Activated effector memory CD4-positive, alpha-beta T cell treated with anti-CD3 and anti-CD28 coated beads, Interleukin-2, amount 50 U/mL, for 16 hours (primary cell): ENCODE measurements around the gene RNU6-9.
"Not testable (repeated sequence)": the region's sequence is repeated elsewhere in the genome, so short reads cannot be mapped to it uniquely, and the experiment has no call there.

Experiments
- DNase-seq: peaks from one replicate; pipeline ENCODE4 v3.0.0-alpha.2; 2020

Gene RNU6-9

GRCh38 chr19:892894-893689, at the start of gene RNU6-9, which contains the start of gene MED16:
RNU6-9 (plus strand) TSS chr19:893484.
MED16 (minus strand) TSS chr19:893187; CDS start chr19:891131, 2,056 bp downstream.
- peak; percentile 95 for DNase-seq

DNA sequence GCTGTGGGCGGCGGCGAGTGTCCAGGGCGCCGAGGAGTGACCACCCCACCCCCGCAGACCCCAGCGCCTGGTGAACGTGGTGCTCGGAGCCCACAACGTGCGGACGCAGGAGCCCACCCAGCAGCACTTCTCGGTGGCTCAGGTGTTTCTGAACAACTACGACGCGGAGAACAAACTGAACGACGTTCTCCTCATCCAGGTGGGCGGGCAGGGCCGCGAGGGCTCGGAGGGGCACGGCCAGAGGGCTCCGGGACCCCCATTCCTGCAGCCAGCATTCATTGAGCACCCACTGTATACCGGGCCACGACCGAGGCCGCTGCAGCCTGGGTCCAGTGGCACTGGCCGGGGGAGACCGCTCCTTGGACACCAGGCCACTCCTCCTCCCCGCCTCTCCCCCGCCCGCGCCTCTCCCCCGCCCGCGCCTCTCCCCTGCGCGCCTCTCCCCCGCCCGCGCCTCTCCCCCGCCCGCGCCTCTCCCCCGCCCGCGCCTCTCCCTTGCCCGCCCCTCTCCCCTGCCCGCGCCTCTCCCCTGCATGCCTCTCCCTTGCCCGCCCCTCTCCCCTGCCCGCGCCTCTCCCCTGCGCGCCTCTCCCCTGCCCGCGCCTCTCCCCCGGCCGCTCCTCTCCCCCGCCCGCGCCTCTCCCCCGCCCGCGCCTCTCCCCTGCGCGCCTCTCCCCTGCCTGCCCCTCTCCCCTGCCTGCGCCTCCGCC, 49.3 kb upstream of the RNU6-9 start:
- DNase-seq = no peak

GRCh38 chr19:844546-844971, 48.7 kb upstream of the RNU6-9 start:
- DNase-seq = no peak

DNA sequence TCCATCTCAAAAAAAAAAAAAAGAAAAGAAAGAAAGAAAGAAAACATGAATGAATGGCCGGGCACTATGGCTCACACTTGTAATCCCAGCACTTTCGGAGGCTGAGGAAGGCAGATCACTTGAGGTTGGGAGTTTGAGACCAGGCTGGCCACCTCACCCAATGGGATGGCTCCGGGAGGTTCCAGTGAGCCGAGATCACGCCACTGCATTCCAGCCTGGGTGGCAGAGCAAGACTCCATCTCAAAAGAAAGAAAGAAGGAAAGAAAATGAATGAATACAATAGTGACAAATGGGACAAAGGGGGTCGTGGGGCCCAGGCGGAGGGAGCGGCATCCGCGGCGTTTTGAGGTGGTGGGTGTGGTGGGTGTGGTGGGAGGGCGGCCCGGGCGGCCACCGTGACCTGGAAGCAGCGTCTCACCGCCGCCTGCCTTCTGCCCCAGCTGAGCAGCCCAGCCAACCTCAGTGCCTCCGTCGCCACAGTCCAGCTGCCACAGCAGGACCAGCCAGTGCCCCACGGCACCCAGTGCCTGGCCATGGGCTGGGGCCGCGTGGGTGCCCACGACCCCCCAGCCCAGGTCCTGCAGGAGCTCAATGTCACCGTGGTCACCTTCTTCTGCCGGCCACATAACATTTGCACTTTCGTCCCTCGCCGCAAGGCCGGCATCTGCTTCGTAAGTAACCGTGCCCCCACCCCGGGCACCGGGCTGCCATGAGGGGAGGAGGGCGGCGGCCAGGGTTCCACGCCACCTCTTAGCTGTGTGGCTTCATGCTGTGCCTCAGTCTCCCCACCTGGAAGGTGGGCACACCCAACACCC, 47.4 kb upstream of the RNU6-9 start:
- DNase-seq = no peak

GRCh38 chr19:848386-848921, 44.8 kb upstream of the RNU6-9 start:
- no peak for DNase-seq

DNA sequence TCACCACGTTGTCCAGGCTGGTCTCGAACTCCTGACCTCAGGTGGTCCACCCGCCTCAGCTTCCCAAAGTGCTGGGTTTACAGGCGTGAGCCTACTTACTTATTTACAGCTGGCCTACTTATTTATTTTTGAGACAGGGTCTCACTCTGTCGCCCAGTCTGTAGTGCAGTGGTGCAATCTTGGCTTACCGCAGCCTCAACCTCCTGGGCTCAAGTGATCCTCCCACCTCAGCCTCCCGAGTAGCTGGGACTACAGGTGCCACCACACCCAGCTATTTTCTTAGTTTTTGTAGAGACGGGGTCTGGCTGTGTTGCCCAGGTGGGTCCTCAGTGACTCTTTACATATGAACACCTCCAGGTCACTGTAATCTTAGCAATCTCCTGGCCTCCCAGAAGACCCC, 44.1 kb upstream of the RNU6-9 start:
- not testable (repeated sequence) for DNase-seq

DNA sequence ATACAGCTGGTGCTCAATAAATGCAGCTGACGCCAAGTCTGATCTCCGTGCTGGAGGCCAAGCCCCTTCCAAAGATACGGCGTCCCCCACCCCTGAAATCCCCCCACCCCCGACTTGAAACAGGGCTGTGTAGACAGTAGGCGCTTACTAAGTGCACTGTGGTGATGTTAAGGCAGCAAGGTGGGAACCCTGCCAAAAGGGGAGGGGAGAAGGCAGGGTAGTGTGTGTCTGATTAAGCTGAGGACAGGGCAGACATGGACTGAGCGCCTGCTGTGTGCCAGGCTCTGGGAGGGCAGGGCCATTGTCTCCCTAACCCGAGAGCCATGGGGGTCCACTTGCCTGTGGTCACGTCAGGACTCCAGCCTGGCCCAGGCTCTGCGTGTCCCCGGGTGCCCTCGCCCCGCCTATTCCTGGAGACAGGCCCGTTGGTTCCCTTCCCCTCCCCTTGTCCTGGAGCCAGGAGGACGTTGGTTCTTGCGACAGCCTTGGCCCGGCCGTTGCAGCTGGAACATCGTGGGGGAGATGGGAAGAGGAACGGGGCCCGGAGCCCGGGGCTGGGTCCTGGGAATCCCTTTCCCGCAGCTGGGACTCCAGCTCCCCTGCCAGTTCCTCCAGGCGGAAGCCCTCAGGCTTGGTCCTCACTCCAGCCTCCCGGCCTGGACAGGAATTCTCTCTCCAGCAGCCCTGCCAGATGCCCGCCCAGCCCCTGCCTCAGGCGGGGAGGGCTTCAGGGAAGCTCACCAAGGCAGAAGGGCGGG, 42.9 kb upstream of the RNU6-9 start:
- no peak for DNase-seq

GRCh38 chr19:850979-851335, 42.3 kb upstream of the RNU6-9 start:
- DNase-seq = no peak

- no peak for DNase-seq
Measured at GRCh38 chr19:852136-853013, 40.9 kb upstream of the RNU6-9 start, which contains the start of gene ELANE. ELANE (plus strand) TSS chr19:852303; CDS start chr19:852329, 26 bp downstream.

GRCh38 chr19:853014-853585, 40.2 kb upstream of the RNU6-9 start:
- DNase-seq = no peak

DNA sequence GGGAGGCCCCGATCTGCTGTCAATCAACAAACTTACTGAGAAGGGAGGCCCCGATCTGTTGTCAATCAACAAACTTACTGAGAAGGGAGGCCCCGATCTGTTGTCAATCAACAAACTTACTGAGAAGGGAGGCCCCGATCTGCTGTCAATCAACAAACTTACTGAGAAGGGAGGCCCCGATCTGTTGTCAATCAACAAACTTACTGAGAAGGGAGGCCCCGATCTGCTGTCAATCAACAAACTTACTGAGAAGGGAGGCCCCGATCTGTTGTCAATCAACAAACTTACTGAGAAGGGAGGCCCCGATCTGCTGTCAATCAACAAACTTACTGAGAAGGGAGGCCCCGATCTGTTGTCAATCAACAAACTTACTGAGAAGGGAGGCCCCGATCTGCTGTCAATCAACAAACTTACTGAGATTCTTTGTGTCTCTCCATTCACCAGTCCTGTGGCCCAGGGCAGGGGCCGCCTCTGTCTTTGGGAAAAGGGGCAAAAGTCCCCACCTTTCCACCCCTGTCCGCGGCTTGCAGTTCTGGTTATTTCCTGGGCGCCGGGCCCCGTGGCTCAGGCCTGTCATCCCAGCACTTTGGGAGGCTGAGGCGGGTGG, 39.6 kb upstream of the RNU6-9 start:
- not testable (repeated sequence) for DNase-seq

- no peak for DNase-seq
Measured at GRCh38 chr19:854549-854948, 38.7 kb upstream of the RNU6-9 start.

DNA sequence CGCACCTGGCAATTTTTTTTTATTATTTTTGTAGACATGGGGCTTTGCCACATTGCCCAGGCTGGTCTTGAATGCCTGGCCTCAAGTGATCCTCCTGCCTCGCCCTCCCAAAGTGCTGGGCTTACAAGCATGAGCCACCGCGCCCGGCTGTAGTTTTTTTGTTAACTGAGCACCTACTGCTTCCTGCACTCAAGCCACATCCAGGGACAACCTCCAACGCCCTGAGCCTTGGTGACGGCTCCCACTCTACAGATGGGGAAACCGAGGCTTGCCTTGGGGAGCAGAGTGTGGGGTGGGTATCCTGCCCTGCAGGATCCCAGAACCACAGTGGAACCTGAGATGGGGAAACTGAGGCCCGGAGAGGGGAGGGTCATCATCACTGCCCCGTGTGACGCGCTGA, 38.1 kb upstream of the RNU6-9 start:
- no peak for DNase-seq

DNA sequence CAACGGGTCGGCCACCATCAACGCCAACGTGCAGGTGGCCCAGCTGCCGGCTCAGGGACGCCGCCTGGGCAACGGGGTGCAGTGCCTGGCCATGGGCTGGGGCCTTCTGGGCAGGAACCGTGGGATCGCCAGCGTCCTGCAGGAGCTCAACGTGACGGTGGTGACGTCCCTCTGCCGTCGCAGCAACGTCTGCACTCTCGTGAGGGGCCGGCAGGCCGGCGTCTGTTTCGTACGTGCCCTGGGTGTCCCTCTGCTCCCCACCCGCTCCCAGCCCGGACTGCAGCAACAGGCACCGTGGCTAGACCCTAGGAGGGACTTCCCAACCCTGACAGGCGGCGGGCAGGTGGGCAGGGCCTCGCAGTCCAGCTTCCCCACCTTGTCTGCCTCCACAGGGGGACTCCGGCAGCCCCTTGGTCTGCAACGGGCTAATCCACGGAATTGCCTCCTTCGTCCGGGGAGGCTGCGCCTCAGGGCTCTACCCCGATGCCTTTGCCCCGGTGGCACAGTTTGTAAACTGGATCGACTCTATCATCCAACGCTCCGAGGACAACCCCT, 37.6 kb upstream of the RNU6-9 start:
- no peak for DNase-seq

DNA sequence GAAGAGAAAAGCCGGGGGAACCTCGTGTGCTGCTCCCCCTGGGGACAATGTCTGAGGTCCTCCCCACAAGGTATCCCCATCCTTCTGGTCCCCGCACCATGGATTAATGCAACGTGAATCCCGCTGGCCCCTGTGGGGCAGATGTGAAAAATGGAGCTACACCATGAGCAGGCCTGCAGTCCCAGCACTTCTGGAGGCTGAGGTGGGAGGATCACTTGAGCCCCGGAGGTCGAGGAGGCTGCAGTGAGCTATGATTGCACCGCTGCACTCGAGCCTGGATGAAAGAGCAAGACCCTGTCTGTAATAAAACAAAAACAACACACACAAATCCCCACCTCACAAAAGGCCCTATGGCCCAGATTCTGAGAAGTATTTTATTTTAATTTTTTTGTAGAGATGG, 35.0 kb upstream of the RNU6-9 start:
- no peak for DNase-seq

DNA sequence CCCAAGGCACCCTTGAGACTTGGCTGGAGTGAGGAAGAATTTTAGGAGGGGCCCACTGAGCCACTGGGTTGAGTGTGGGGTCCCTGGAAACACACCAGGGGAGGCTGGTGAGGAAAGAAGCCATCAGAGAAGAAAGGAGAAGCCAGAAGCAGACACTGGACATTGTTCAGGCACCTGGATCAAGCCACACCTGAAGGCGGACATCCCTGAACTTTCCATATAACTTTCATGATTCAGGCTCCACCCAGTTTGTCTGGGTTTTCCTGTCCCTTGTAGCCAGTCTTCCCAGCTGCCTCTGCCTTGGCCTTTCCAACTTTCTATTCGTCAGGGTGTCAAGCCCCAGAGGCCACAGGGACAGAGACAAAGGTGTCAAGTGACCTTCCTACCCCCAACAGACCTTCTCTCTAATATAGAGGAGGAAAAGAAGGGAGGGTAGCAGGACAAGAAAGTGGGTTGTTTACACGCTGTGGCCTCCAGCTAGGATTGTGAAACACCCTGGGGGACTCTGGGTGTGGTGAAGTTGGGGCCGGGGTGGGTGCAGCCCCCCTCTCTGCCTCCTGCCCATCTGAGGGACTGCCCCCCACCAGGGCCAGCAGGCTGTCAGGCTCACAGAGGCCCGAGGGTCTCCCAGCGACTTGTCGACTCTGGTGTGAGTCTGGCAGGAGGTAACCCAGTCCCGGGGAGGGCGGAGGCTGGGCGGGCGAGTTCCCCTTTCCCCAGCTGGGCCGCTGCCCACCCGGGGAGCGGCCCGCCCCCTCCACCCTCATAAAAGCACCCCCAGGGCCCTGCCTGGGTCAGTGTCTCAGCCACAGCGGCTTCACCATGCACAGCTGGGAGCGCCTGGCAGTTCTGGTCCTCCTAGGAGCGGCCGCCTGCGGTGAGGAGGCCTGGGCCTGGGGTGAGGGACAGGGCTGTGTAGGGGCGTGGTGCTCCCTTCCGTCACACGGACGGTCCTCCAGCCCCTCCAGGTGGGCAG, 34.1 kb upstream of the RNU6-9 start, which contains the start of gene CFD:
Gene CFD (plus strand): TSS at position 797 of the 976 bp plus-strand sequence. CDS start 26 bp downstream, at position 823.
- no peak for DNase-seq

DNA sequence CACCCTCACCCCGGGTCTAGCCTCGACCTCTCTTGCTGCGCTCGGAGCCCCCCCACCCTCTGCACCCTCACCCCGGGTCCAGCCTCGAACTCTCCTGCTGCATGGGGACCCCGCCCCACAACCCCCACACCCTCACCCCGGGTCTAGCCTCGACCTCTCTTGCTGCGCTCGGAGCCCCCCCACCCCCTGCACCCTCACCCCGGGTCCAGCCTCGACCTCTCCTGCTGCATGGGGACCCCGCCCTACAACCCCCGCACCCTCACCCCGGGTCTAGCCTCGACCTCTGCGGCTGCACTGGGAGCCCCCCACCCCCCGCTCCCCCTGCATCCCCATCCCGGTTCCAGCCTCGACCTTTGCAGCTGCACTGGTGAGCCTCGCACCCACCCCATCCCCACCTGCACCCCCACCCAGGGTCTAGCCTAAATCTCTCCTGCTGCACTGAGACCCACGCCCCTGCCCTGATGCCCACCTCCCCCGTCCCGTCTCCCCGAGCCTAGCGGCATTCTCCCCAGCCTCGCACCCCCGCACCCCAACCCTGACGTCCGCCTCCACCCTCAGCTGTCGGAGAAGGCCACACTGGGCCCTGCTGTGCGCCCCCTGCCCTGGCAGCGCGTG, 32.0 kb upstream of the RNU6-9 start:
- DNase-seq = no peak
